CD14-positive monocyte (primary cell): Measurements from ENCODE around the gene OPTC. TPM values are rescaled to one million over a fixed set of nuclear protein-coding genes. Genes with fewer than 3 reads are reported as not detected.

ENCODE experiments used
- DNase-seq, 3 donors: peaks; one replicate each; pipeline ENCODE4 v3.0.0-alpha.2; 2011 to 2022
- H2AFZ ChIP-seq: 2 replicates; pipeline ENCODE4 v1.6.0; 2012; ENCODE audit warnings: mild to moderate bottlenecking, low read depth, low read length, inconsistent platforms; ENCODE audit not compliant: insufficient read depth, poor library complexity, severe bottlenecking
- H3K27ac ChIP-seq, 2 donors: 1 replicate in 1 of 2; 2 replicates in 1 of 2; pipeline ENCODE4 v1.5.1; 2012 to 2013; ENCODE audit warnings: low read length in 2 of 2, control low read depth in 1 of 2, inconsistent platforms in 1 of 2, low read depth in 1 of 2, mild to moderate bottlenecking in 1 of 2
- H3K27me3 ChIP-seq, 2 donors: one replicate each; pipeline versions ENCODE4 v1.6.0 to v1.6.1; 2011 to 2013; ENCODE audit warnings: low read length in 2 of 2; ENCODE audit not compliant: control insufficient read depth in 2 of 2, insufficient read depth in 2 of 2
- H3K36me3 ChIP-seq, 2 donors: replicated peaks in 1 of 2; 1 replicate in 1 of 2; 2 replicates in 1 of 2; pipeline versions ENCODE4 v1.5.1 to v1.6.1; 2012 to 2013; ENCODE audit warnings: low read length in 2 of 2, control low read depth in 1 of 2, inconsistent platforms in 1 of 2, mild to moderate bottlenecking in 1 of 2; ENCODE audit not compliant: insufficient read depth in 2 of 2, control insufficient read depth in 1 of 2
- H3K4me1 ChIP-seq, 2 donors: 1 replicate in 1 of 2; 2 replicates in 1 of 2; pipeline versions ENCODE4 v1.5.1 to v1.6.1; 2012 to 2013; ENCODE audit warnings: low read length in 2 of 2, control low read depth in 1 of 2, inconsistent platforms in 1 of 2, mild to moderate bottlenecking in 1 of 2, moderate library complexity in 1 of 2; ENCODE audit not compliant: insufficient read depth in 2 of 2, control insufficient read depth in 1 of 2
- H3K4me2 ChIP-seq: replicated peaks from 2 replicates; pipeline ENCODE3; 2012; ENCODE audit warnings: low read length, moderate library complexity, mild to moderate bottlenecking; ENCODE audit not compliant: poor library complexity, severe bottlenecking; ENCODE audit errors: extremely low read depth
- H3K4me3 ChIP-seq, 3 experiments: fragments of 200-600 bp in 1 of 3; sonication (generic) in 1 of 3; replicated peaks in 1 of 3; 1 replicate in 2 of 3; 2 replicates in 1 of 3; pipeline ENCODE4 v1.5.1; 2011 to 2013; ENCODE audit warnings: low read length in 3 of 3, mild to moderate bottlenecking in 3 of 3, control low read depth in 2 of 3, low read depth in 2 of 3, inconsistent platforms in 1 of 3, moderate library complexity in 1 of 3
- H3K79me2 ChIP-seq: 2 replicates; pipeline ENCODE4 v1.6.0; 2012; ENCODE audit warnings: mild to moderate bottlenecking, control low read depth, inconsistent platforms, low read length, moderate library complexity; ENCODE audit not compliant: insufficient read depth
- H3K9ac ChIP-seq: 2 replicates; pipeline ENCODE4 v1.6.0; 2017; ENCODE audit warnings: low read length, mild to moderate bottlenecking; ENCODE audit not compliant: insufficient read depth, poor library complexity, severe bottlenecking
- H3K9me3 ChIP-seq, 2 donors: replicated peaks in 1 of 2; 1 replicate in 1 of 2; 2 replicates in 1 of 2; pipeline versions ENCODE4 v1.5.1 to v1.6.1; 2012 to 2013; ENCODE audit warnings: low read length in 2 of 2, control low read depth in 1 of 2; ENCODE audit not compliant: control insufficient read depth in 1 of 2, insufficient read depth in 1 of 2
- H4K20me1 ChIP-seq: 2 replicates; pipeline ENCODE4 v1.6.0; 2012; ENCODE audit warnings: mild to moderate bottlenecking, low read length, control low read depth, moderate library complexity; ENCODE audit not compliant: insufficient read depth
- H3K27ac Mint-ChIP-seq, 7 donors: one replicate each; pipeline ENCODE4 v1.8.0; 2020; ENCODE audit warnings: mild to moderate bottlenecking in 7 of 7, mixed read lengths in 7 of 7, moderate library complexity in 6 of 7, inconsistent platforms in 2 of 7
- H3K27me3 Mint-ChIP-seq, 3 donors: one replicate each; pipeline ENCODE4 v1.8.0; 2021 to 2022; ENCODE audit warnings: low read depth in 3 of 3, mild to moderate bottlenecking in 3 of 3, mixed read lengths in 3 of 3, moderate library complexity in 3 of 3, inconsistent platforms in 1 of 3
- H3K36me3 Mint-ChIP-seq, 2 donors: one replicate each; pipeline ENCODE4 v1.8.0; 2020; ENCODE audit warnings: mixed read lengths in 2 of 2, inconsistent platforms in 1 of 2, mild to moderate bottlenecking in 1 of 2
- H3K4me1 Mint-ChIP-seq: one replicate; pipeline ENCODE4 v1.8.0; 2020; ENCODE audit warnings: mild to moderate bottlenecking, mixed read lengths
- H3K4me3 Mint-ChIP-seq, 2 donors: one replicate each; pipeline ENCODE4 v1.8.0; 2020; ENCODE audit warnings: mild to moderate bottlenecking in 2 of 2, mixed read lengths in 2 of 2, moderate library complexity in 1 of 2
- H3K9me3 Mint-ChIP-seq, 7 donors: one replicate each; pipeline ENCODE4 v1.8.0; 2020 to 2022; ENCODE audit warnings: mixed read lengths in 7 of 7, mild to moderate bottlenecking in 6 of 7, moderate library complexity in 6 of 7, inconsistent platforms in 2 of 7
- WGBS: methylation state at CpG from one replicate; pipeline ENCODE4 v1.1.5; 2013; ENCODE audit warnings: missing lambda C conversion rate; ENCODE audit not compliant: insufficient coverage; 5-methylcytosine and 5-hydroxymethylcytosine counted together
- intact Hi-C, 2 donors: fragments of 100-400 bp; cut with micrococcal nuclease; formaldehyde crosslinking; loops; one replicate each; pipeline versions ENCODE4 v1.15.0 to v1.15.1; 2023
- polyA plus RNA-seq, 3 donors: library from polyadenylated mRNA; depleted of rRNA in 1 of 3; unstranded in 2 of 3; stranded (reverse) in 1 of 3; fragments of 300-500 nt in 2 of 3; fragments of >200 nt in 1 of 3; fragmentation: Illumina TruSeq in 2 of 3; gene quantifications; 1 replicate in 2 of 3; 2 replicates in 1 of 3; pipeline ENCODE4 v1.2.3, GENCODE V29; 2012 to 2021
- TF ChIP-seq, protein P1 (sequence below): fragments of 200-600 bp; IDR thresholded peaks from one replicate; pipeline ENCODE4 v1.8.0; 2022; ENCODE audit warnings: antibody characterized with exemption, mild to moderate bottlenecking

Gene OPTC
- polyA plus RNA-seq, 3 donors: not detected

DNA sequence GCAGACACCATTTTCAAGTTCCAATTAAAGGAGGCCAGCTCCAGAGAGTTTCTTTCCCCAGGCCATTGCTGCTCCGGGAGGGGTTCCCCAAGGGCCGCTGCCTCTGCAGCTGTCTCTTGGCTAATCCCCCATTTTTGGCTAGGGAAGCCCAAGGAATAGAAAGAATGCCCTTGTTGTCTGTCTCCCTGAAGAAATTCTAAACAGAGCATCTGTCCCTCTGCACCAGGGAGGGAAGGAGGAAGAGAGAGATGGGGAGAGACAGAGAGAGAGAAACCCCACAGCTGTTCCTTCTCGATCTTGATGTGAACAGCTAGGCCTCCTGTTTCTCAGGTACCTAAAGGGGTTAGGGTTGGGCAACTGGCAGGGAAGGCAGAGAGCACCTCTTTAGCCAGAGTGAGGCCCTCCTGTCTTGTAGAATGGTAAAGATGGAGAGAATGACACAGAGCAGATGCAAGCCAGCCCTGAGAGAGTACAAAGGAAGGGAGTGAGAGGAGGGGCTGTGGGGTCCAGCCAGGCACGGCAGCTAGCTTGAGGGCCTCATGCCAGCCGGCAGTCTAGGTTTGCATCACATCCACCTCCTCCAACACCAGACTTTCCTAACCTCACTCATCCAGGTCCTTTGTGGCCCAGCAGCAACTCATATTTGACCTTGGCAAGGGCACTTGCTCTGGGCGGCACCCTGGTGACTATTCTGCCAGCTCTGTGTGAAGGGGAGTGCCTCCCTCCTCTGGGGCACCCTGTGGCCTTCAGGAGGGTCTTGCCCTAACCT, 13.1 kb downstream of the OPTC start:
- no peak for DNase-seq
- Histone ChIP-seq H3K9me3 (no peaks in the 10 kb centered on the region), H3K4me1 (peaks cover 3% of the 10 kb centered on the region in 2 donors), H4K20me1 (no peaks in the 10 kb centered on the region), H3K79me2 (no peaks in the 10 kb centered on the region), H3K27me3 (no peaks in the 10 kb centered on the region), H3K4me3 (no peak overlapping the region), H3K4me2 (no peak overlapping the region), H2AFZ (no peak overlapping the region), H3K36me3 (no peaks in the 10 kb centered on the region), H3K9ac (no peak overlapping the region), H3K27ac (no peak overlapping the region)
- H3K27me3 Mint-ChIP-seq: peaks cover 8 to 19% (median 10%) of the 10 kb centered on the region in 3 donors
- intact Hi-C loops: loop anchor here in 1 of 2 donors (10.0 kb wide), 1 partner anchor 268 kb away; no protein-coding TSS in a partner anchor
- H3K4me1 Mint-ChIP-seq: peaks cover 7% of the 10 kb centered on the region
- TF ChIP-seq, protein P1, sequence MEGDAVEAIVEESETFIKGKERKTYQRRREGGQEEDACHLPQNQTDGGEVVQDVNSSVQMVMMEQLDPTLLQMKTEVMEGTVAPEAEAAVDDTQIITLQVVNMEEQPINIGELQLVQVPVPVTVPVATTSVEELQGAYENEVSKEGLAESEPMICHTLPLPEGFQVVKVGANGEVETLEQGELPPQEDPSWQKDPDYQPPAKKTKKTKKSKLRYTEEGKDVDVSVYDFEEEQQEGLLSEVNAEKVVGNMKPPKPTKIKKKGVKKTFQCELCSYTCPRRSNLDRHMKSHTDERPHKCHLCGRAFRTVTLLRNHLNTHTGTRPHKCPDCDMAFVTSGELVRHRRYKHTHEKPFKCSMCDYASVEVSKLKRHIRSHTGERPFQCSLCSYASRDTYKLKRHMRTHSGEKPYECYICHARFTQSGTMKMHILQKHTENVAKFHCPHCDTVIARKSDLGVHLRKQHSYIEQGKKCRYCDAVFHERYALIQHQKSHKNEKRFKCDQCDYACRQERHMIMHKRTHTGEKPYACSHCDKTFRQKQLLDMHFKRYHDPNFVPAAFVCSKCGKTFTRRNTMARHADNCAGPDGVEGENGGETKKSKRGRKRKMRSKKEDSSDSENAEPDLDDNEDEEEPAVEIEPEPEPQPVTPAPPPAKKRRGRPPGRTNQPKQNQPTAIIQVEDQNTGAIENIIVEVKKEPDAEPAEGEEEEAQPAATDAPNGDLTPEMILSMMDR: no peak
- WGBS: 83% methylated on average over 3 of the region's 6 CpGs
- H3K27ac Mint-ChIP-seq: peak overlapping the region in 4 of 7 donors; percentile 6 to 69 (median 40)
- no peaks in the 10 kb centered on the region for H3K36me3 Mint-ChIP-seq
- no peak overlapping the region for H3K4me3 Mint-ChIP-seq
- H3K9me3 Mint-ChIP-seq: no peaks in the 10 kb centered on the region

DNA sequence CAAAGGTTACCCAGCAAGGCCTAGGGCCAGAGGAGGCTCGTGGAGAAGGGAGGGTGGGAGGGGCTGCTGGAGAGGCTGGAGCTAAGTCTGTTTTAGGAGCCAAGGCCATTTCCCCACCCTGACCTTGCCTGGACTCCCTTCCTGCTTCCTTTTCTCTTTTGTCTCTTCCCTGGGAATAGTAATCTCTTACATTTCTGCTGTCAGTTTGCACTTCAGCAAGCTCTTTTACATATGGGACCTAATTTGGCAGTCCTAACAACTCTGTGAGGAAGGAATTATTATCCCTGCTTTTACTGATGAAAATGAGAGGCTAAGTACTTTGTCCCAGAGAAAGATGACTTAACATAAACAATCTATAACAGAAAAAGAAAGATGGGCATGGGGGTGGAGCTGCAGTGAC, 13.8 kb downstream of the OPTC start:
- intact Hi-C loops: loop anchor here in 1 of 2 donors (10.0 kb wide), 1 partner anchor 267 kb away; no protein-coding TSS in a partner anchor
- TF ChIP-seq, protein P1: no peak
- Mint-ChIP-seq H3K9me3 (no peaks in the 10 kb centered on the region), H3K4me3 (no peak overlapping the region), H3K27ac (peak overlapping the region in 2 of 7 donors; percentile 16 to 27), H3K36me3 (no peaks in the 10 kb centered on the region), H3K4me1 (peaks cover 14% of the 10 kb centered on the region), H3K27me3 (peaks cover 8 to 13% (median 12%) of the 10 kb centered on the region in 3 donors)
- H3K27me3 ChIP-seq: no peaks in the 10 kb centered on the region
- no CpG with 5 or more reads among the region's 1 CpG for WGBS
- H3K9me3 ChIP-seq: no peaks in the 10 kb centered on the region
- no peak overlapping the region for H3K27ac ChIP-seq
- no peaks in the 10 kb centered on the region for H3K36me3 ChIP-seq
- no peak overlapping the region for H3K4me2 ChIP-seq
- H3K4me3 ChIP-seq: no peak overlapping the region
- no peaks in the 10 kb centered on the region for H3K79me2 ChIP-seq
- H3K9ac ChIP-seq: no peak overlapping the region
- peaks cover 10% of the 10 kb centered on the region in 2 donors for H3K4me1 ChIP-seq
- DNase-seq: no peak
- H2AFZ ChIP-seq: no peak overlapping the region
- H4K20me1 ChIP-seq: no peaks in the 10 kb centered on the region
